ENCODE data around the gene GIMAP4.

Gene GIMAP4

GRCh38 chr7:150553163-150553562 lies 14.0 kb upstream of the GIMAP4 start:
- no peak overlapping the region for H3K4me3 ChIP-seq (replicated peaks; ENCODE audit: insufficient read depth, low read length)
- H3K27me3 ChIP-seq (ENCODE audit: insufficient read depth, poor library complexity, severe bottlenecking) = peaks cover 2% of the 10 kb centered on the region
- TF ChIP-seq REST (IDR thresholded peaks at IDR 0.05; ENCODE audit: insufficient replicate concordance, low read depth) = no peak
- no peak for TF ChIP-seq GABPA (IDR thresholded peaks at IDR 0.05; ENCODE audit: low read depth)
- TF ChIP-seq CTCF (IDR thresholded peaks at IDR 0.05; ENCODE audit: insufficient read depth, low read length) = no peak
- no peak for TF ChIP-seq POLR2AphosphoS5 (IDR thresholded peaks at IDR 0.05; ENCODE audit: low read depth)
- TF ChIP-seq SPI1 (IDR thresholded peaks at IDR 0.05; ENCODE audit: borderline replicate concordance, low read depth) = no peak
- no peak overlapping the region for H3K27ac ChIP-seq (replicated peaks)
- no peak for DNase-seq (ENCODE audit: low read depth in 1 of 2, low spot score in 1 of 2)

GRCh38 chr7:150556521-150557138 lies 10.6 kb upstream of the GIMAP4 start:
- no peak overlapping the region for H3K4me3 ChIP-seq (replicated peaks; ENCODE audit: insufficient read depth, low read length)
- H3K27ac ChIP-seq (replicated peaks) = no peak overlapping the region
- no peak for TF ChIP-seq GABPA (IDR thresholded peaks at IDR 0.05; ENCODE audit: low read depth)
- TF ChIP-seq POLR2AphosphoS5 (IDR thresholded peaks at IDR 0.05; ENCODE audit: low read depth) = no peak
- no peak for TF ChIP-seq CTCF (IDR thresholded peaks at IDR 0.05; ENCODE audit: insufficient read depth, low read length)
- no peak for TF ChIP-seq SPI1 (IDR thresholded peaks at IDR 0.05; ENCODE audit: borderline replicate concordance, low read depth)
- no peak for TF ChIP-seq REST (IDR thresholded peaks at IDR 0.05; ENCODE audit: insufficient replicate concordance, low read depth)
- DNase-seq (ENCODE audit: low read depth in 1 of 2, low spot score in 1 of 2) = no peak
- peaks cover 2% of the 10 kb centered on the region for H3K27me3 ChIP-seq (ENCODE audit: insufficient read depth, poor library complexity, severe bottlenecking)

- no peak for DNase-seq (ENCODE audit: low read depth in 1 of 2, low spot score in 1 of 2)
- no peak overlapping the region for H3K27ac ChIP-seq (replicated peaks)
- no peaks in the 10 kb centered on the region for H3K27me3 ChIP-seq (ENCODE audit: insufficient read depth, poor library complexity, severe bottlenecking)
- no peak for TF ChIP-seq POLR2AphosphoS5 (IDR thresholded peaks at IDR 0.05; ENCODE audit: low read depth)
- H3K4me3 ChIP-seq (replicated peaks; ENCODE audit: insufficient read depth, low read length) = no peak overlapping the region
These were observed 6.7 kb upstream of the GIMAP4 start for GRCh38 chr7:150560486-150560885.

GRCh38 chr7:150562919-150563318 lies 4.3 kb upstream of the GIMAP4 start:
- H3K4me3 ChIP-seq (replicated peaks; ENCODE audit: insufficient read depth, low read length) = no peak overlapping the region
- DNase-seq (ENCODE audit: low read depth in 1 of 2, low spot score in 1 of 2) = no peak
- H3K27me3 ChIP-seq (ENCODE audit: insufficient read depth, poor library complexity, severe bottlenecking) = no peaks in the 10 kb centered on the region
- H3K27ac ChIP-seq (replicated peaks) = no peak overlapping the region
- TF ChIP-seq GABPA (IDR thresholded peaks at IDR 0.05; ENCODE audit: low read depth) (no peak), REST (IDR thresholded peaks at IDR 0.05; ENCODE audit: insufficient replicate concordance, low read depth) (no peak), POLR2AphosphoS5 (IDR thresholded peaks at IDR 0.05; ENCODE audit: low read depth) (no peak), SPI1 (IDR thresholded peaks at IDR 0.05; ENCODE audit: borderline replicate concordance, low read depth) (no peak), CTCF (IDR thresholded peaks at IDR 0.05; ENCODE audit: insufficient read depth, low read length) (no peak)

All from HL-60 (cell line).